ENCODE results near the gene TM9SF1. TPM values are rescaled to one million over a fixed set of nuclear protein-coding genes. Genes with fewer than 3 reads are reported as not detected.

The TM9SF1 gene
- total RNA-seq, 1 donor from 2014 or later = 30.5 TPM

- Histone ChIP-seq H3K36me3 (no peaks in the 10 kb centered on the region), H3K9me3 (ENCODE audit: low read depth) (no peaks in the 10 kb centered on the region), H4K20me1 (ENCODE audit: low read depth) (peaks cover 11% of the 10 kb centered on the region), H3K79me2 (ENCODE audit: low read depth) (peaks cover 37% of the 10 kb centered on the region), H3K4me3 (peak overlapping the region; percentile 69), H3K27me3 (no peaks in the 10 kb centered on the region), H3K27ac (peak overlapping the region; percentile 76), H3K4me2 (peak overlapping the region; percentile 89), H3K9ac (peak overlapping the region; percentile 43), H2AFZ (replicated peaks) (peak overlapping the region; percentile 87), H3K4me1 (peaks cover 3% of the 10 kb centered on the region), H3F3A (ENCODE audit: low read depth) (peaks cover 36% of the 10 kb centered on the region)
- Mint-ChIP-seq H3K27me3 (ENCODE audit: insufficient read depth, low read depth) (peaks cover 2% of the 10 kb centered on the region), H3K4me1 (peaks cover 27% of the 10 kb centered on the region), H3K27ac (no peak overlapping the region), H3K4me3 (peak overlapping the region; percentile 96), H3K36me3 (peaks cover 14% of the 10 kb centered on the region), H3K9me3 (no peaks in the 10 kb centered on the region)
- TF ChIP-seq EZH2 (IDR thresholded peaks at IDR 0.05) (no peak), CTCF (IDR thresholded peaks at IDR 0.05) (no peak), EZH2phosphoT487 (IDR thresholded peaks at IDR 0.05) (no peak)
- DNase-seq (ENCODE audit: low spot score) = no peak
Measured at GRCh38 chr14:24213866-24214662, 18.8 kb upstream of the TM9SF1 start.

DNA sequence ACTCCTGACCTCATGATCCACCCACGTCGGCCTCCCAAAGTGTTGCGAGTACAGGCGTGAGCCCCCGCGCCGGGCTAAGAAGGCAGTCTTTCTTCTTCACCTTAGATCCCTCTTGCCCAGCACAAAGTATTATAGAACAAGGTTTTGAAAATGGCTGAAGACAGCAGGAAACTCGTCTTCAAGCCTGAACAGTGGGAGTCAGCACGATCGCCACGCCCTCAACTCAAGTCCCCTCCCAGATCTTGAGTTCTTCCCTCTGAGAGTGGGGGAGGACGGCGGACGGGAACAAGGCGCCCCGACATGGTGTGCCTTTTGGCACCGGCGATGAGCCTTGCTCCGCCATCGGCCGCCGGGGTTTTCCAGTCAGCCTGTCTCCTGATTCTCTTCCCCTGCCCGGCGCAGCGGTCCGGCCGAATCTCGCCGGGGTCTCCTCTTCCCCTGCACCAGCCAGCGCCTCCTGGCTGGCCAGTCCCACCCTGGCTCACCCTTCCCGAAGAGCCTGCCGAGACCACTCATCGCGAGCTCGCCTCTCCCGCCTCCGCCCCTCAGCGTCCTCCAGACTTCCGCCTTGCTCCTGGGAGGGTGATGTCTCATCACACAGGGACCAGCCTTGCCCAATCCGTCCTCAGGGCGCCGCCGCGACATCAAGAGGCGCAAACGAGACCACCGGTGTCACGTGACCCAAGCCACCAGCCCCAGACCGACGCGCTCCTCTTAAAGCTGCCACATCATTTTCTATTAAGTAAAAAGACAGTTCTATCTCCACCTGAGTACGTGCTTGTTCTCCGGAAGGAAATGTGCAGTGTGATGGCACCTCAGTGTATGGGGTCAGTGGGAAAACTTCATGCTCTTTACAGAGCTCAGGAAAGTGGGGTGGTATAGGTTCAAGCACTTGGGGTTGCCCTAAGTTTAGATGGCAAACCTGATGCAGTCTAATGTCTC lies 18.0 kb upstream of the TM9SF1 start, which contains the start of gene CHMP4A:
Gene CHMP4A (minus strand): TSS at position 565 of the 942 bp plus-strand sequence. CDS start 49 bp downstream, at position 516.
- peak within 1 kb of the TSS; percentile 87 for H2AFZ ChIP-seq (replicated peaks)
- H3K4me1 ChIP-seq = peaks cover 3% of the 10 kb centered on the region
- Mint-ChIP-seq H3K4me3 (peak within 1 kb of the TSS; percentile 96), H3K36me3 (peaks cover 17% of the 10 kb centered on the region), H3K9me3 (no peaks in the 10 kb centered on the region), H3K27ac (peak within 1 kb of the TSS; percentile 69), H3K27me3 (ENCODE audit: insufficient read depth, low read depth) (peaks cover 2% of the 10 kb centered on the region), H3K4me1 (peaks cover 27% of the 10 kb centered on the region)
- peak within 1 kb of the TSS; percentile 94 for H3K27ac ChIP-seq
- no peaks in the 10 kb centered on the region for H3K27me3 ChIP-seq
- H3K9me3 ChIP-seq (ENCODE audit: low read depth) = no peaks in the 10 kb centered on the region
- peaks cover 36% of the 10 kb centered on the region for H3F3A ChIP-seq (ENCODE audit: low read depth)
- peak within 1 kb of the TSS; percentile 69 for H3K4me3 ChIP-seq
- H3K36me3 ChIP-seq = no peaks in the 10 kb centered on the region
- peaks cover 8% of the 10 kb centered on the region for H4K20me1 ChIP-seq (ENCODE audit: low read depth)
- peaks cover 29% of the 10 kb centered on the region for H3K79me2 ChIP-seq (ENCODE audit: low read depth)
- TF ChIP-seq EZH2phosphoT487 (IDR thresholded peaks at IDR 0.05) = no peak
- peak; percentile 18 for TF ChIP-seq CTCF (IDR thresholded peaks at IDR 0.05)
- DNase-seq (ENCODE audit: low spot score) = peak; percentile 99
- peak within 1 kb of the TSS; percentile 82 for H3K9ac ChIP-seq
- H3K4me2 ChIP-seq = peak within 1 kb of the TSS; percentile 89

DNA sequence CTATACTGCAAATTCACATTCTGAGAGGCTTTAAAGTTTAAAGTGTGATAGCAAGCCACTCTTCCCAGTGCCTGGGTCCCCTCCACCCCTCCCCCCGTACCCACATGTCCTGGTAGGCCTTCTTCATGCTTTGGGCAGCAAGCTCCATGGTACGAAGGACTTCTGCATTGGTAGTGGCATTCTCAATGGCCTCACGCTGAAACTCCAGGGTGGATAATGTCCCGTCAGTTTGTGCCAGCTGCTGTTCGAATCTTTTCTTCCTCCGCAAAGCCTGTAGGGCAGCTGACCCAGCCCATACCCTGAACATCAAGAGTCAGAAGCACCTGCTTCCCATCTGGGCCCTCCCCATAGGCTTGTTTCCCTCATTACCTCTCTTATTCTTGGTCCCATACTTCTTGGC lies 16.1 kb upstream of the TM9SF1 start:
- no peaks in the 10 kb centered on the region for H3K9me3 Mint-ChIP-seq
- peaks cover 17% of the 10 kb centered on the region for H3K36me3 Mint-ChIP-seq
- Histone ChIP-seq H3K9me3 (ENCODE audit: low read depth) (no peaks in the 10 kb centered on the region), H3K4me3 (no peak overlapping the region), H3K36me3 (no peaks in the 10 kb centered on the region), H4K20me1 (ENCODE audit: low read depth) (peaks cover 3% of the 10 kb centered on the region), H3K4me2 (no peak overlapping the region), H3K79me2 (ENCODE audit: low read depth) (peaks cover 28% of the 10 kb centered on the region), H3K9ac (no peak overlapping the region), H3K27me3 (no peaks in the 10 kb centered on the region), H3F3A (ENCODE audit: low read depth) (peaks cover 29% of the 10 kb centered on the region), H2AFZ (replicated peaks) (no peak overlapping the region), H3K27ac (no peak overlapping the region), H3K4me1 (peaks cover 3% of the 10 kb centered on the region)
- TF ChIP-seq EZH2phosphoT487 (IDR thresholded peaks at IDR 0.05) (no peak), CTCF (IDR thresholded peaks at IDR 0.05) (no peak), EZH2 (IDR thresholded peaks at IDR 0.05) (no peak)
- no peak overlapping the region for H3K27ac Mint-ChIP-seq
- H3K4me1 Mint-ChIP-seq = peaks cover 27% of the 10 kb centered on the region
- peaks cover 2% of the 10 kb centered on the region for H3K27me3 Mint-ChIP-seq (ENCODE audit: insufficient read depth, low read depth)
- H3K4me3 Mint-ChIP-seq = peak overlapping the region; percentile 26
- DNase-seq (ENCODE audit: low spot score) = no peak
